GM23338 (cell line): ENCODE data around the gene JAM2.

Experiments used
- EZH2 ChIP-seq: fragments of 200-600 bp; sonication (generic); IDR thresholded peaks from one replicate; pipeline ENCODE4 v1.8.0; 2017; ENCODE audit warnings: antibody characterized with exemption, mild to moderate bottlenecking, low read depth; ENCODE audit not compliant: unreplicated experiment
- NANOG ChIP-seq: IDR thresholded peaks from 2 replicates; pipeline ENCODE4 v1.6.1; 2016; ENCODE audit warnings: antibody characterized with exemption, borderline replicate concordance
- POLR2AphosphoS5 ChIP-seq: IDR thresholded peaks from 2 replicates; pipeline ENCODE4 v1.6.1; 2016; ENCODE audit warnings: antibody characterized with exemption, low read depth
- TF ChIP-seq, protein P1 (sequence below), 2 experiments: fragments of 200-600 bp in 1 of 2; sonication (generic) in 1 of 2; conservative IDR thresholded peaks; 2 replicates each; pipeline versions ENCODE4 v1.5.1 to v1.6.1; 2016 to 2017; ENCODE audit warnings: antibody characterized with exemption in 2 of 2, low read depth in 2 of 2, mild to moderate bottlenecking in 2 of 2, moderate library complexity in 1 of 2

- TF ChIP-seq, protein P1, sequence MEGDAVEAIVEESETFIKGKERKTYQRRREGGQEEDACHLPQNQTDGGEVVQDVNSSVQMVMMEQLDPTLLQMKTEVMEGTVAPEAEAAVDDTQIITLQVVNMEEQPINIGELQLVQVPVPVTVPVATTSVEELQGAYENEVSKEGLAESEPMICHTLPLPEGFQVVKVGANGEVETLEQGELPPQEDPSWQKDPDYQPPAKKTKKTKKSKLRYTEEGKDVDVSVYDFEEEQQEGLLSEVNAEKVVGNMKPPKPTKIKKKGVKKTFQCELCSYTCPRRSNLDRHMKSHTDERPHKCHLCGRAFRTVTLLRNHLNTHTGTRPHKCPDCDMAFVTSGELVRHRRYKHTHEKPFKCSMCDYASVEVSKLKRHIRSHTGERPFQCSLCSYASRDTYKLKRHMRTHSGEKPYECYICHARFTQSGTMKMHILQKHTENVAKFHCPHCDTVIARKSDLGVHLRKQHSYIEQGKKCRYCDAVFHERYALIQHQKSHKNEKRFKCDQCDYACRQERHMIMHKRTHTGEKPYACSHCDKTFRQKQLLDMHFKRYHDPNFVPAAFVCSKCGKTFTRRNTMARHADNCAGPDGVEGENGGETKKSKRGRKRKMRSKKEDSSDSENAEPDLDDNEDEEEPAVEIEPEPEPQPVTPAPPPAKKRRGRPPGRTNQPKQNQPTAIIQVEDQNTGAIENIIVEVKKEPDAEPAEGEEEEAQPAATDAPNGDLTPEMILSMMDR (conservative IDR thresholded peaks at IDR 0.05; ENCODE audit: low read depth in 2 of 2): no peak
- no peak for TF ChIP-seq EZH2
- no peak for TF ChIP-seq POLR2AphosphoS5
- no peak for TF ChIP-seq NANOG
Observed at GRCh38 chr21:25670726-25671125, 31.7 kb downstream of the JAM2 start.
